Cardiac fibroblast (primary cell): ENCODE results near the gene RORC.

Source experiments
- DNase-seq, 2 donors: peaks; one replicate each; pipeline versions ENCODE4 v3.0.0 to v3.0.0-alpha.2; 2010; ENCODE audit warnings: low read depth in 2 of 2
- H3K4me3 ChIP-seq, 2 donors: replicated peaks in 1 of 2; 1 replicate in 1 of 2; 2 replicates in 1 of 2; pipeline ENCODE4 v1.5.1; 2011; ENCODE audit warnings: low read depth in 2 of 2, low read length in 2 of 2, mild to moderate bottlenecking in 2 of 2, moderate library complexity in 1 of 2
- CTCF ChIP-seq: IDR thresholded peaks from one replicate; pipeline ENCODE4 v1.5.1; 2011; ENCODE audit warnings: low read depth, mild to moderate bottlenecking, low read length, inconsistent platforms

RORC gene

DNA sequence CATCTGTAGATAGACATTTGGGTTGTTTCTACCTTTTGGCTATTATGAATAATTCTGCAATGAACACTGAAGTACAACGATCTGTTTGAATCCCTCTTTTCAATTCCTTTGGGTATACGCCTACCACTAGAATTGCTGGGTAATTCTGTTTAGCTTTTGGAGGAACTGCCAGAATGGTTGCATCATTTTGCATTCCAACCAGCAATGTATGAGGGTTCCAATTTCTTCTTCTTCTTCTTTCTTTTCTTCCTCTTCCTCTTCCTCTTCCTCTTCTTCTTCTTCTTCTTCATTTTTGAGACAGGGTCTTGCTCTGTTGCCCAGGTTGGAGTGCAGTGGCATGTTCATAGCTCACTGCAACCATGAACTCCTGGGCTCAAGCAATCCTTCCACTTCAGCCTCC is 35.7 kb upstream of the RORC start:
- no peak overlapping the region for H3K4me3 ChIP-seq
- no peak for TF ChIP-seq CTCF
- peak; percentile 43 to 80 for DNase-seq

GRCh38 chr1:151864411-151864810 is 32.8 kb upstream of the RORC start:
- TF ChIP-seq CTCF, result no peak
- H3K4me3 ChIP-seq, result no peak overlapping the region
- no peak for DNase-seq

DNA sequence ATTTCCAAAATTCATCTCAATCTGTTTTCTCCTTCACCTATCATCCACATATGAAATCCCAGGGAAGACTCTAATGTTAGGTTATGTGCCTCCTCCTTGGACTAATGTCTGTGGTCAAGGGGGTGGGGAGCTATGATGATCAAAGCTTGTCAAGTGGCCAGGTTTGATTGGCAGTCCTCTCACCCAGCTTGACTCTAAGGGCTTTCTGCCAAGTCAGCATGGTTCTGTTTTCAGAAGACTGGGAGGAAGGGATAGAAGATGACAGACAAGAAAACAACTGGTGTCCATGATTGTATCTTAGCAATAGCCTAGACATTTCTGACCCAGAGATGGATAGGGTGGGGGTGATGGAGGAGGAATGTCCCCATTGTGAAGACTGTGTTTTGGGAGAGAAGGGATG is 31.0 kb upstream of the RORC start:
- DNase-seq, result no peak
- no peak for TF ChIP-seq CTCF
- no peak overlapping the region for H3K4me3 ChIP-seq

GRCh38 chr1:151860504-151861187 is 29.0 kb upstream of the RORC start:
- no peak overlapping the region for H3K4me3 ChIP-seq
- DNase-seq, result no peak
- TF ChIP-seq CTCF, result no peak

DNA sequence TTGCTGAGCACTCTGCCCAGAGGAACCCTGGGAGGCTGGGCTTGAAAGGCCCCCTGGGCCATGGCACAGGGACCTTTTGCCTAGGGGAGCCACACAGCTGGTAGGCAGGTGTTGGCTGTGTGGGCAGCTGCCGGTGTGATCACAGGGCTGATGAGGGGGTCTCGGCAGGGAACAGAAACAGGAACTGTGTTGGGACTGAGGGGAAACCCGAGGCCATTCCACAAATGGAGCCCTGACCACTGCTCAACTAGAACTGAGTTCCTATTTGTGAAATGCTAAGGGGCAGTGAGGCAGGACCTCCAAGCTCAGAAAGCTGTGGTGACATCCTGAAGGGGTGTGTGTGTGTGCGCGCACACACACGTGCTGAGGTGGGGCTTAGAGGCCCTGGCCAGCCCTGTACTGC is 28.3 kb upstream of the RORC start:
- no peak for DNase-seq
- no peak for TF ChIP-seq CTCF
- no peak overlapping the region for H3K4me3 ChIP-seq

DNA sequence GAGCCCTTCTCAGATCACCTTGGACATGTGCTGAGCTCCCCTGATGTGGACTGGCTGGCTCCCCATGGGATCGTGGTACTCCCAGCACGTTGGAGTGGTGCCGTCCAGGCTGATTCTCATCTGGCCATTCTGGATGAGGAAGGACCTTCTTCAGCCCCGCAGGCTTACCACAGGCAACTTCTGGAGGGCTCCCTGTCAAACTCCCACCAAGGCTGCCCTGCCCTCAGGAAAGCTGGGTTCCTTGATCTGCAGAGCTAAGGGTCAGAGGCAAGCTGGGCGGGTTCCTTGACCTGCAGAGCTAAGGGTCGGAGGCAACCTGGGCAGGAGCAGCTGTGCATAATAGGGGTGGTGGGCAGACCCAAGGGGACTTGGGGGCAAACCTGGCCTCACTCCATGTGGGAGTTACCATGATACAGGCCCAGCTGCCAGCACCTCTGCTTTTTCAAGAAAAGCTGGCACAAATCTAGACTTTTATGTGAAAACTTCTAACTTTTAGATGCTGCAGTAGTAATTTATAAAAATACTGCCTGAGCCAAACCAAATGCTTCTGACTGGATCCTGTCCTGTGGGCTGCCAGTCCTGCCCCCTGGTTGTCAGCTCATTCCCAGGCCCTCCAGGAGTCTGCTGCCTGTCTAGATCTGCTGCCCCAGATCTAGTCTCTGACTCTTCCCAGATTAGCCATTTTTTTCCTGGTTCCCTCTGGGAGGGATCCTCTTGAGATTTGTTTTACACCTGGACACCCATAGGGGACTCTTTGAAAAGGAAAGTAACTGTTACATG is 27.5 kb upstream of the RORC start:
- DNase-seq, result no peak
- H3K4me3 ChIP-seq, result no peak overlapping the region
- TF ChIP-seq CTCF, result no peak
